Measurements from ENCODE around the gene SLC25A12.

Gene SLC25A12

GRCh38 chr2:171883275-171883893, 10.7 kb downstream of the SLC25A12 start:
- DNase-seq: no peak

- no peak for DNase-seq
These were observed 11.8 kb downstream of the SLC25A12 start for GRCh38 chr2:171882089-171882769.

- DNase-seq: no peak
These were observed 13.3 kb downstream of the SLC25A12 start for GRCh38 chr2:171880774-171881173.

GRCh38 chr2:171879865-171880264, 14.2 kb downstream of the SLC25A12 start:
- no peak for DNase-seq

GRCh38 chr2:171878481-171878993, 15.5 kb downstream of the SLC25A12 start:
- DNase-seq: no peak

GRCh38 chr2:171874963-171875362, 19.1 kb downstream of the SLC25A12 start:
- DNase-seq: no peak

- DNase-seq: no peak
These were observed 19.5 kb downstream of the SLC25A12 start for GRCh38 chr2:171874517-171874916.

- DNase-seq: no peak
These were observed 29.6 kb downstream of the SLC25A12 start for GRCh38 chr2:171864357-171864985.

- DNase-seq: no peak
These were observed 31.5 kb downstream of the SLC25A12 start for GRCh38 chr2:171862501-171862900.

- DNase-seq: no peak
These were observed 35.6 kb downstream of the SLC25A12 start for GRCh38 chr2:171858397-171858958.

GRCh38 chr2:171855401-171855800, 38.6 kb downstream of the SLC25A12 start:
- no peak for DNase-seq

GRCh38 chr2:171852366-171852888, 41.6 kb downstream of the SLC25A12 start:
- no peak for DNase-seq

- no peak for DNase-seq
These were observed 46.4 kb downstream of the SLC25A12 start for GRCh38 chr2:171847627-171848026.

GRCh38 chr2:171846894-171847293, 47.1 kb downstream of the SLC25A12 start:
- no peak for DNase-seq

GRCh38 chr2:171841996-171842395, 52.0 kb downstream of the SLC25A12 start:
- DNase-seq: no peak

GRCh38 chr2:171837736-171838135, 56.3 kb downstream of the SLC25A12 start:
- no peak for DNase-seq

- DNase-seq: no peak
These were observed 57.7 kb downstream of the SLC25A12 start for GRCh38 chr2:171836146-171836910.

- no peak for DNase-seq
These were observed 58.7 kb downstream of the SLC25A12 start for GRCh38 chr2:171835386-171835785.

GRCh38 chr2:171834286-171834685, 59.8 kb downstream of the SLC25A12 start:
- DNase-seq: no peak

- DNase-seq: no peak
These were observed 61.6 kb downstream of the SLC25A12 start for GRCh38 chr2:171832489-171832888.

- no peak for DNase-seq
These were observed 64.0 kb downstream of the SLC25A12 start for GRCh38 chr2:171830039-171830438.

- no peak for DNase-seq
These were observed 70.0 kb downstream of the SLC25A12 start for GRCh38 chr2:171824086-171824485.
